ENCODE measurements around the gene SLFN11. TPM values are rescaled to one million over a fixed set of nuclear protein-coding genes. Genes with fewer than 3 reads are reported as not detected.
"Not testable (repeated sequence)": the region's sequence is repeated elsewhere in the genome, so short reads cannot be mapped to it uniquely, and the experiment has no call there.

The SLFN11 gene
- total RNA-seq, 3 donors from 2014 or later = 26.9 to 57.1 (median 40.0) TPM

DNA sequence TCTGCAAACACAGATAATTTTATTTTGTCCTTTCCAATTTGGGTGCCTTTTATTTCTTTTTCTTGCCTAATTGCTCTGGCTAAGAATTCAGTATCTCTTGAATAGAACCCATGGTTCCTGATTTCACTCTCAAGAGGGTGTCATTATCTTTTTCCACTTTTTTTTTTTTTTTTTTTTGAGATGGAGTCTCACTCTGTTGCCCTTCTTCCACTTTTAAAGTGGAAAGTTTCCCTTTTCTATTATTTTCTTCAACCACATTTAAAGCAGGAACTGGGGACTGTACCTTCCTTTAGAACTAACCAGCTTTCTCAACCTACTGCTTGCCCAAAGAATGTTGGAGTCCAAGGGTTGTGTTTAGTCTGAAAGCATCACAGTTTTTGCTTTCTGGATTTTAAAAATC, 31.1 kb downstream of the SLFN11 start:
- Histone ChIP-seq H3K27ac (no peak overlapping the region), H3K27me3 (no peaks in the 10 kb centered on the region), H3K36me3 (no peaks in the 10 kb centered on the region), H3K9me3 (no peaks in the 10 kb centered on the region), H3K4me3 (no peak overlapping the region), H3K4me1 (peaks cover 0 to 8% of the 10 kb centered on the region in 2 donors)
- intact Hi-C loops (cut with DNase I; ENCODE audit: low total_unique reads) = no loop called here
- no peak for TF ChIP-seq POLR2A (IDR thresholded peaks at IDR 0.05)
- TF ChIP-seq POLR2AphosphoS5 (IDR thresholded peaks at IDR 0.05) = no peak
- TF ChIP-seq, protein P1, sequence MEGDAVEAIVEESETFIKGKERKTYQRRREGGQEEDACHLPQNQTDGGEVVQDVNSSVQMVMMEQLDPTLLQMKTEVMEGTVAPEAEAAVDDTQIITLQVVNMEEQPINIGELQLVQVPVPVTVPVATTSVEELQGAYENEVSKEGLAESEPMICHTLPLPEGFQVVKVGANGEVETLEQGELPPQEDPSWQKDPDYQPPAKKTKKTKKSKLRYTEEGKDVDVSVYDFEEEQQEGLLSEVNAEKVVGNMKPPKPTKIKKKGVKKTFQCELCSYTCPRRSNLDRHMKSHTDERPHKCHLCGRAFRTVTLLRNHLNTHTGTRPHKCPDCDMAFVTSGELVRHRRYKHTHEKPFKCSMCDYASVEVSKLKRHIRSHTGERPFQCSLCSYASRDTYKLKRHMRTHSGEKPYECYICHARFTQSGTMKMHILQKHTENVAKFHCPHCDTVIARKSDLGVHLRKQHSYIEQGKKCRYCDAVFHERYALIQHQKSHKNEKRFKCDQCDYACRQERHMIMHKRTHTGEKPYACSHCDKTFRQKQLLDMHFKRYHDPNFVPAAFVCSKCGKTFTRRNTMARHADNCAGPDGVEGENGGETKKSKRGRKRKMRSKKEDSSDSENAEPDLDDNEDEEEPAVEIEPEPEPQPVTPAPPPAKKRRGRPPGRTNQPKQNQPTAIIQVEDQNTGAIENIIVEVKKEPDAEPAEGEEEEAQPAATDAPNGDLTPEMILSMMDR (IDR thresholded peaks at IDR 0.05) = no peak
- no peak for DNase-seq (ENCODE audit: low spot score in 2 of 2)

DNA sequence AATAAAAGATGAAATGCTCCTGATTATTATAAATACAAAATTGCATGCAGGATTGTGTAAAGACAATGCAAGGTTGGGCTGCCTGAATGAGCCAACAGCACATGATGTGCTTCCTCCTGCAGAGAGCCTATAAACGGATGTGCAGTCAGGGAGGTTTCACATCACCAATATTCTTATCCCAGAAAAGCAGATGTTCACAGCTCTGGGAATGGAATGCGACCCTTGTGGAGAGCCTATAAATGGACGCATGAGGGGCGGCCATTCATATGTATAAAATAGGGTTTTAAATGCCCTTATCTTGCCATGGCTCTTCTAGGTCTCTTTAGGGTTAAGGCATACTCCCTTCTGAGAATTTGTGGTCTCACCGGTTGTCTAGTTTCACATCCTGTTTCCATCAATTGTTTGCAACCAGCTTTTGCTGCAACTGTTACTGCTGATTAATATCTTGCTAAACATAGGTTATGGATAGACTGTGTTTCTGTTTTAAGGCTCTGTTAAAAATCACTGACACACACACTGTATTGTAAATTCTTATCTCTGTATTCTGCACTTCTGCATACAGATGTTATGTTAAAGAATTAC, 31.9 kb downstream of the SLFN11 start:
- Histone ChIP-seq H3K4me1 (peaks cover 0 to 8% of the 10 kb centered on the region in 2 donors), H3K4me3 (no peak overlapping the region), H3K36me3 (no peaks in the 10 kb centered on the region), H3K27me3 (no peaks in the 10 kb centered on the region), H3K27ac (no peak overlapping the region), H3K9me3 (no peaks in the 10 kb centered on the region)
- intact Hi-C loops (cut with DNase I; ENCODE audit: low total_unique reads) = no loop called here
- TF ChIP-seq, protein P1 (IDR thresholded peaks at IDR 0.05) = no peak
- TF ChIP-seq POLR2AphosphoS5 (IDR thresholded peaks at IDR 0.05) (no peak), POLR2A (IDR thresholded peaks at IDR 0.05) (no peak)
- DNase-seq (ENCODE audit: low spot score in 2 of 2) = no peak

DNA sequence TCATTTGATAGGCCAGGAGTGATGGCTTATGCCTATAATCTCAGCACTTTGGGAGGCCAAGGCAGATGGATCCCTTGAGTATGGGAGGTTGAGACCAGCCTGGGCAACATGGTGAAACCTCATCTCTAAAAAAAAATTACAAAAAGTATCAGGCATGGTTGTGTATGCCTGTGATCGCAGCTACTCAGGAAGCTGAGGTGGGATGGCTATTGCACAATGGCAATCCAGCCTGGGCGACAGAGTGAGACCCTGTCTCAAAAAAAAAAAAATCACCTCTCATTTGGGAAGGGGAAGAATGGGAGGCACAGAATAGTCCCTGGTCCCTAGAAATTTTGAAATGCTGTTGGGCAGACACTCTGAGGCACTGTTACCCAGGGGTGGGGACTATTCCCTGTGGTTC, 35.2 kb downstream of the SLFN11 start:
- Histone ChIP-seq H3K9me3 (no peaks in the 10 kb centered on the region), H3K27ac (no peak overlapping the region), H3K4me3 (no peak overlapping the region), H3K36me3 (no peaks in the 10 kb centered on the region), H3K27me3 (no peaks in the 10 kb centered on the region), H3K4me1 (no peaks in the 10 kb centered on the region)
- DNase-seq (ENCODE audit: low spot score in 2 of 2) = no peak
- TF ChIP-seq, protein P1 (IDR thresholded peaks at IDR 0.05) = no peak
- TF ChIP-seq POLR2AphosphoS5 (IDR thresholded peaks at IDR 0.05) (no peak), POLR2A (IDR thresholded peaks at IDR 0.05) (no peak)
- intact Hi-C loops (cut with DNase I; ENCODE audit: low total_unique reads) = no loop called here

DNA sequence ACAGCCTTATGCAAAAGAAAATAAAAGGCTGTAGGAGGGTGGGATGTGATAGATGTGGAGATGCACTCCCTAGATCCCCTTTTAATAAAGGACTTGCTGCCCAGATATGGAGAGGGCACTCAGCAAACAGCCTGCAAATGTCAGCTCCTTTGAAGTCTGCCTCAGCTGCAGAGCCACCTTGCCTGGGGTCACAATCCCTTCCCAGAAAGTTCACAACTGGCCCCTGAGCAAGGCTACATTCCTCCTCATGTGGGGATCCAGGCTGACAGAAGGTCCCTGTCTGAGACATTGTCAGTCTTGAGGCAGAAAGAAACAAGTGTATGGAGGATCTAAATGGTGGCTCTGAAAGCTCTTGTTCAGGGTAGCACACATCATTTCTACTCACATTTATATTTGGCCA, 36.1 kb downstream of the SLFN11 start:
- no peaks in the 10 kb centered on the region for H3K36me3 ChIP-seq
- H3K4me3 ChIP-seq = no peak overlapping the region
- no peaks in the 10 kb centered on the region for H3K9me3 ChIP-seq
- TF ChIP-seq, protein P1 (IDR thresholded peaks at IDR 0.05) = no peak
- TF ChIP-seq POLR2A (IDR thresholded peaks at IDR 0.05) (no peak), POLR2AphosphoS5 (IDR thresholded peaks at IDR 0.05) (no peak)
- H3K27ac ChIP-seq = no peak overlapping the region
- H3K4me1 ChIP-seq = no peaks in the 10 kb centered on the region
- DNase-seq (ENCODE audit: low spot score in 2 of 2) = no peak
- intact Hi-C loops (cut with DNase I; ENCODE audit: low total_unique reads) = no loop called here
- H3K27me3 ChIP-seq = no peaks in the 10 kb centered on the region

DNA sequence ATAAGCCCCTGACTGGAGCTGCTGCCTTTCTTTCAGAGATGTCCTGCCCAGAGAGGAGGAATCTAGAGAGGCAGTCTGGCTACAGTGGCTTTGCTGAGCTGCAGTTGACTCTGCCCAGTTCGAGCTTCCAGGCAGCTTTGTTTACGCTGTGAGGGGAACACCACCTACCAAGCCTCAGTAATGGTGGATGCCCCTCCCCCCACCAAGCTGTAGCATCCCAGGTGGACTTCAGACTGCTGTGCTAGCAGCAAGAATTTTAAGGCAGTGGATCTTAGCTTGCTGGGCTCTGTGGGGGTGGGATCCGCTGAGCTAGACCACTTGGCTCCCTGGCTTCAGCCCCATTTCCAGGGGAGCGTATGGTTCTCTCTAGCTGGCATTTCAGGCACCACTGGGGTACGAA, 39.8 kb downstream of the SLFN11 start:
- H3K4me1 ChIP-seq; H3K27ac ChIP-seq; DNase-seq (ENCODE audit: low spot score in 2 of 2); intact Hi-C loops (cut with DNase I; ENCODE audit: low total_unique reads); H3K9me3 ChIP-seq; H3K4me3 ChIP-seq; H3K36me3 ChIP-seq; H3K27me3 ChIP-seq: not testable (repeated sequence)

DNA sequence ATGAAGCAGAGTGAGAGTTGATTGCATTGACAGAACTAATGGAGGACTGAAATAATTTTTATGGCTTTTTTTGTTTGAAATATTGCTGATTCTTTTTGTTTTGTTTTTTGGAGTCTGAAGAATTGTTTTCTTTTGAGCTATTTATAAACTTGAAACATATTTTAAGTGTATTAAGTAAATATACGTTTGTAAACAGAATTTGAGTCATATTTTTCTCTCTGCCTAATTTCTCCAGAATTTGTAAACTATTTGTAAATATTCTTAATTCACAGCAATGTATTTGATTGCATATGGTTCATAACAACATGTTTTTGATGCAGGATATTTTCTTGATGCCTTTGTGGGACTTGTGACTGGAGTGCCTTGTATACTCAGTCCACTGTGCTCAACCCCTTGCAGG, 50.7 kb downstream of the SLFN11 start:
- Histone ChIP-seq H3K36me3 (no peaks in the 10 kb centered on the region), H3K27ac (no peak overlapping the region), H3K27me3 (no peaks in the 10 kb centered on the region), H3K4me1 (no peaks in the 10 kb centered on the region), H3K9me3 (peaks cover 0 to 5% of the 10 kb centered on the region in 2 donors), H3K4me3 (no peak overlapping the region)
- no peak for TF ChIP-seq POLR2AphosphoS5 (IDR thresholded peaks at IDR 0.05)
- TF ChIP-seq, protein P1 (IDR thresholded peaks at IDR 0.05) = no peak
- TF ChIP-seq POLR2A (IDR thresholded peaks at IDR 0.05) = no peak
- DNase-seq (ENCODE audit: low spot score in 2 of 2) = no peak
- intact Hi-C loops (cut with DNase I; ENCODE audit: low total_unique reads) = no loop called here
